ENCODE results near the gene SMAD3.

The SMAD3 gene

GRCh38 chr15:67185621-67186225 lies 120.3 kb downstream of the SMAD3 start:
- no peak for DNase-seq

- no peak for DNase-seq
Observed at GRCh38 chr15:67186226-67186649, 120.8 kb downstream of the SMAD3 start.

GRCh38 chr15:67186688-67187087 lies 121.3 kb downstream of the SMAD3 start:
- DNase-seq: no peak

- DNase-seq: no peak
Observed at GRCh38 chr15:67187351-67187854, 122.0 kb downstream of the SMAD3 start.

- no peak for DNase-seq
Observed at GRCh38 chr15:67188551-67189218, 123.3 kb downstream of the SMAD3 start.

GRCh38 chr15:67189326-67190051 lies 124.1 kb downstream of the SMAD3 start:
- DNase-seq: no peak

- DNase-seq: no peak
Observed at GRCh38 chr15:67190326-67190725, 124.9 kb downstream of the SMAD3 start.

GRCh38 chr15:67190813-67191212 lies 125.4 kb downstream of the SMAD3 start:
- DNase-seq: no peak

- DNase-seq: no peak
Observed at GRCh38 chr15:67192185-67192820, 126.9 kb downstream of the SMAD3 start.

GRCh38 chr15:67193223-67193990 lies 128.0 kb downstream of the SMAD3 start:
- DNase-seq: no peak

- no peak for DNase-seq
Observed at GRCh38 chr15:67194171-67195114, 129.0 kb downstream of the SMAD3 start.

- no peak for DNase-seq
Observed at GRCh38 chr15:67195305-67195704, 129.9 kb downstream of the SMAD3 start.

GRCh38 chr15:67196222-67196621 lies 130.8 kb downstream of the SMAD3 start:
- DNase-seq: no peak

GRCh38 chr15:67196672-67197363 lies 131.4 kb downstream of the SMAD3 start:
- DNase-seq: no peak

- no peak for DNase-seq
Observed at GRCh38 chr15:67197364-67197695, 131.9 kb downstream of the SMAD3 start.

- DNase-seq: no peak
Observed at GRCh38 chr15:67198157-67198754, 132.9 kb downstream of the SMAD3 start.

- DNase-seq: no peak
Observed at GRCh38 chr15:67199391-67199790, 134.0 kb downstream of the SMAD3 start.

- DNase-seq: no peak
Observed at GRCh38 chr15:67199881-67200763, 134.7 kb downstream of the SMAD3 start.

- DNase-seq: no peak
Observed at GRCh38 chr15:67201136-67201535, 135.7 kb downstream of the SMAD3 start.

Measured in stimulated activated CD4-positive, alpha-beta T cell treated with anti-CD3 and anti-CD28 coated beads, Interleukin-4, amount 100 ng/mL, for 1 hour (primary cell).